GM19468 (cell line): Measurements from ENCODE around the gene CNOT3.

Experiments
- ATAC-seq: cut with Tn5 transposase; IDR thresholded peaks from one replicate; pipeline ENCODE4 v1.9.1; 2021; ENCODE audit warnings: mild to moderate bottlenecking, moderate library complexity, moderate number of reproducible peaks; ENCODE audit not compliant: unreplicated experiment; ENCODE audit errors: extremely low read depth

The CNOT3 gene

GRCh38 chr19:54145541-54146158 is 8.1 kb downstream of the CNOT3 start:
- ATAC-seq: no peak

GRCh38 chr19:54147676-54148075 is 10.1 kb downstream of the CNOT3 start:
- ATAC-seq: no peak

- no peak for ATAC-seq
These were observed 10.6 kb downstream of the CNOT3 start for GRCh38 chr19:54148158-54148557.

GRCh38 chr19:54149021-54149812 is 11.7 kb downstream of the CNOT3 start:
- ATAC-seq: no peak

GRCh38 chr19:54151362-54152035 is 13.9 kb downstream of the CNOT3 start:
- no peak for ATAC-seq

- ATAC-seq: no peak
These were observed 14.7 kb downstream of the CNOT3 start for GRCh38 chr19:54152267-54152666.

- no peak for ATAC-seq
These were observed 15.4 kb downstream of the CNOT3 start for GRCh38 chr19:54152878-54153524.

- no peak for ATAC-seq
These were observed 16.3 kb downstream of the CNOT3 start for GRCh38 chr19:54153731-54154326.

GRCh38 chr19:54154603-54155345 is 17.2 kb downstream of the CNOT3 start:
- no peak for ATAC-seq

- ATAC-seq: no peak
These were observed 18.1 kb downstream of the CNOT3 start for GRCh38 chr19:54155694-54156093.

- ATAC-seq: no peak
These were observed 18.9 kb downstream of the CNOT3 start for GRCh38 chr19:54156490-54156889.

- ATAC-seq: no peak
These were observed 19.4 kb downstream of the CNOT3 start for GRCh38 chr19:54156953-54157352.

- ATAC-seq: no peak
These were observed 21.3 kb downstream of the CNOT3 start for GRCh38 chr19:54158812-54159351.

- ATAC-seq: peak; percentile 73
These were observed 22.0 kb downstream of the CNOT3 start, which contains the start of gene LENG1 for GRCh38 chr19:54159352-54160181. Gene LENG1 (minus strand): TSS chr19:54159721. CDS start chr19:54159695, 26 bp downstream.

GRCh38 chr19:54160182-54160811 is 22.7 kb downstream of the CNOT3 start:
- no peak for ATAC-seq

- no peak for ATAC-seq
These were observed 23.3 kb downstream of the CNOT3 start for GRCh38 chr19:54160854-54161253.

- ATAC-seq: no peak
These were observed 24.8 kb downstream of the CNOT3 start for GRCh38 chr19:54162241-54162805.

- no peak for ATAC-seq
These were observed 25.3 kb downstream of the CNOT3 start for GRCh38 chr19:54162884-54163283.
